ENCODE measurements around the gene SLC44A1.

GRCh38 chr9:105354448-105354847 is 110.0 kb downstream of the SLC44A1 start:
- no peak for TF ChIP-seq BHLHE40 (IDR thresholded peaks at IDR 0.05; ENCODE audit: borderline replicate concordance)
- no peak for TF ChIP-seq FOXK2 (IDR thresholded peaks at IDR 0.05)
- no peak for TF ChIP-seq TARDBP (IDR thresholded peaks at IDR 0.05)
- TF ChIP-seq, protein P1, sequence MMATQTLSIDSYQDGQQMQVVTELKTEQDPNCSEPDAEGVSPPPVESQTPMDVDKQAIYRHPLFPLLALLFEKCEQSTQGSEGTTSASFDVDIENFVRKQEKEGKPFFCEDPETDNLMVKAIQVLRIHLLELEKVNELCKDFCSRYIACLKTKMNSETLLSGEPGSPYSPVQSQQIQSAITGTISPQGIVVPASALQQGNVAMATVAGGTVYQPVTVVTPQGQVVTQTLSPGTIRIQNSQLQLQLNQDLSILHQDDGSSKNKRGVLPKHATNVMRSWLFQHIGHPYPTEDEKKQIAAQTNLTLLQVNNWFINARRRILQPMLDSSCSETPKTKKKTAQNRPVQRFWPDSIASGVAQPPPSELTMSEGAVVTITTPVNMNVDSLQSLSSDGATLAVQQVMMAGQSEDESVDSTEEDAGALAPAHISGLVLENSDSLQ (IDR thresholded peaks at IDR 0.05) = no peak
- TF ChIP-seq FOXA1 (IDR thresholded peaks at IDR 0.05) = no peak
